Subcutaneous abdominal adipose tissue (tissue), 5 donors: Measurements from ENCODE around the gene RFTN1.

Source experiments
- H3K27ac ChIP-seq: one replicate; pipeline ENCODE4 v1.7.0; 2013; ENCODE audit warnings: low read depth, mild to moderate bottlenecking, inconsistent platforms, low read length, moderate library complexity
- H3K27me3 ChIP-seq, 5 donors: one replicate each; pipeline ENCODE4 v1.7.0; 2013; ENCODE audit warnings: low read length in 5 of 5, inconsistent platforms in 1 of 5; ENCODE audit not compliant: control insufficient read depth in 5 of 5, insufficient read depth in 4 of 5
- H3K36me3 ChIP-seq, 5 donors: one replicate each; pipeline ENCODE4 v1.7.0; 2013; ENCODE audit warnings: low read length in 5 of 5; ENCODE audit not compliant: control insufficient read depth in 5 of 5, insufficient read depth in 5 of 5
- H3K4me1 ChIP-seq, 5 donors: one replicate each; pipeline ENCODE4 v1.7.0; 2013; ENCODE audit warnings: low read length in 5 of 5, mild to moderate bottlenecking in 3 of 5, moderate library complexity in 1 of 5; ENCODE audit not compliant: control insufficient read depth in 5 of 5, insufficient read depth in 5 of 5
- H3K4me3 ChIP-seq, 5 donors: one replicate each; pipeline ENCODE4 v1.7.0; 2013; ENCODE audit warnings: low read length in 5 of 5, low read depth in 1 of 5
- H3K9ac ChIP-seq, 5 donors: one replicate each; pipeline ENCODE4 v1.7.0; 2013; ENCODE audit warnings: low read length in 5 of 5, mild to moderate bottlenecking in 4 of 5, moderate library complexity in 3 of 5
- H3K9me3 ChIP-seq, 5 donors: one replicate each; pipeline ENCODE4 v1.7.0; 2013; ENCODE audit warnings: low read length in 5 of 5; ENCODE audit not compliant: control insufficient read depth in 5 of 5
- donor health status: healthy.
- donor health status: healthy.
- donor health status: healthy.
- donor health status: healthy.
- donor health status: healthy.

Gene RFTN1

DNA sequence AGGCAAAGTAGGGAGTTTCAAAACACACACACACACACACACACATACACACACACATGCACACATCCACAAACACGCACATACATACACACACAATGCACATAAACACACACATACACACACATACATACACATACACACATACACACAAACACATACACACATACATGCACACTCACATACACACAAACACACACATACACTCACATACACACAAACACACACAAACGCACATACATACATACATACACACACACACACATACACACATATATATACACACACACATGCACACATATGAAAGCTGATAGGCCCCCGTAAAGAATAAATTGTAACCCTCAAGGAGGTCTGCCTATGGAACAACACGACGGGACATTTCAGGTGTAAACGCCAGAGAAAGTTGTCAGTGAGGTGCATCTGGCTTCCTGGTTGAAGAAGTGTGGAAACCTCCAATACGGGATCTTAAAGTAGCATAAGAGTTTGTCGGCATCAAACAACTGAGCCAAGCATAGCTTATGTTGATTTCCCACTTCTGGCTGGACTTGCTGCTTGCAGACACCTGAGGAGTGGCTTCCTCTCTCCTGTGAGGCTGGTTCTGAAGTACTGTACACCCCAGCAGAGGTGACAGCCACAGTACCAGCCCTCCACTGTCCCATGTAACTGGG lies 5.8 kb downstream of the RFTN1 start:
- Histone ChIP-seq H3K27me3 (no peaks in the 10 kb centered on the region), H3K27ac (peak overlapping the region; percentile 91), H3K4me3 (peak overlapping the region in 1 of 5 donors; percentile 4), H3K36me3 (peaks cover 0 to 13% (median 3%) of the 10 kb centered on the region in 5 donors), H3K9ac (peak overlapping the region in 1 of 5 donors; percentile 34), H3K9me3 (no peaks in the 10 kb centered on the region), H3K4me1 (peaks cover 9 to 82% (median 69%) of the 10 kb centered on the region in 5 donors)

DNA sequence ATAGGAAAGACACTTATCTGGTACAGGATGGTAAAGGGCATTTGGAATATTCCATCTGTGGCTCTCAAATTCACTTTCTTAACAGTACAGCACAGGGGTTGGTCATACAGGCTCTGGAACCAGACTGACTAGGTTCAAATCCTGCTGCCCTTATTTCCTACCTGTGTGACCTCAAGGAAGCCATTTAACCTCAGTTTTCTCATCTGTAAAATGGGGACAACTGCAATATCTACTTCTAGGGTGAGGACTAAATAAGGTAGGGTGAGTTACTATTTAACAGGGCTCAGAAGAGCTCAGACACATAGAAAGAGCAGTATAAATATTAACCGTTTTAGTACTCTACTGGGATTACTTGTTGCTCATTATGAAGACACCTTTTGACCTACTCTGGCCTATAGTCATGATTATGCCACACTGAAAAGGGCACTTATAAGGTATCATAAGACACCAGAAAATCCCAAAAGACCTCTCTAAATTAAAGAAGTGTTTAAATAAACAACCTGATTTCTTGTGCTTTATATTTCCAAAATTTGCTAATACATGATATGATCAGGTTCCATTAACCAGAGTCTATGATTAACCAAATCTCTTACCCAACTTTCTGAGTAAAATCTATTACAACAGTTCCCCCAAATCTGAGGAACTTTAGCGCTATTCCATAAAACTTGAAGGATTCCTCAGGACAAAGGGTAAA lies 6.5 kb downstream of the RFTN1 start:
- H3K27me3 ChIP-seq: no peaks in the 10 kb centered on the region
- H3K27ac ChIP-seq: peak overlapping the region; percentile 91
- H3K4me3 ChIP-seq: no peak overlapping the region
- H3K36me3 ChIP-seq: peaks cover 0 to 13% (median 3%) of the 10 kb centered on the region in 5 donors
- no peaks in the 10 kb centered on the region for H3K9me3 ChIP-seq
- H3K4me1 ChIP-seq: peaks cover 9 to 75% (median 62%) of the 10 kb centered on the region in 5 donors
- H3K9ac ChIP-seq: no peak overlapping the region

DNA sequence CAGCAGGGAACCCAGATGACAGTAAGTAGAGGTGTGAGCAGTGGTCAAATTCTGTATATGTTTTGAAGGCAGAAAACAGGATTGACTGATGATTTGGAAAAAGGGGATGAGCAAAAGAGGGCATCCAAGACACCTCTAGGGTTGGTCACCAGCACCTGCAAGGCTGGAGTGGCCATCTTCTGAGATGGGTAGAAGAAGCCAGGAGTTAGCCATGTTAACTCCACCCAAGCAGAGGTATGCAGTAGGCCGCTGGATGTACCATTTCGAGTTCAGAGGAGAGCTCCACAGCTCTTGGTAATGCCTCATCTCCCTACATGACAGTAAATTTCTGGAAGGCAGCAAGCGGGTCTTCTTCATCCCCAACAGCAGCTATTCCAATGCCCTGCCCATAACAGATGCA lies 7.0 kb downstream of the RFTN1 start:
- H3K4me3 ChIP-seq: no peak overlapping the region
- H3K27ac ChIP-seq: peak overlapping the region; percentile 91
- H3K9me3 ChIP-seq: no peaks in the 10 kb centered on the region
- H3K27me3 ChIP-seq: no peaks in the 10 kb centered on the region
- peaks cover 9 to 69% (median 56%) of the 10 kb centered on the region in 5 donors for H3K4me1 ChIP-seq
- H3K36me3 ChIP-seq: peaks cover 0 to 13% (median 3%) of the 10 kb centered on the region in 5 donors
- no peak overlapping the region for H3K9ac ChIP-seq

DNA sequence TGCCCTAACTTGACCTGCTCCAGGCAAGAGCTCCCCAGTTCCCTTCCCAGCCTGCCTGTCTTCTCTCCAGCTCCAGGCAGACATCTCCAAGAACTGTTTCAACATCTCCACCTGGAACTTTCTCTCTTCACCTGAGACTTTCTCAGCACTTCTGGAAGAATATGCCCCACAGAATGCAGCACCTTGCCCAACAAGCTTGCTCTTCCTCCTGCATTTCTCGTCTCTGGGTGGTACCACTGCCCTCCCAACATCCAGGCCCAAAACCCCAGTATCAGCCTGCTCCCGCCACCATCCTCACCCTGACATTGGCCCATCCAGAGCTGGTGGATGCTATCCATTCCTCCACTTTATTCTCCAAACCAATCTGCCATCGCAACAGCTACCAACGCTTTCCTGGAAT lies 8.8 kb downstream of the RFTN1 start:
- H3K36me3 ChIP-seq: peaks cover 3 to 25% (median 9%) of the 10 kb centered on the region in 5 donors
- peaks cover 6 to 51% (median 41%) of the 10 kb centered on the region in 5 donors for H3K4me1 ChIP-seq
- H3K4me3 ChIP-seq: no peak overlapping the region
- no peaks in the 10 kb centered on the region for H3K9me3 ChIP-seq
- peak overlapping the region; percentile 0 for H3K27ac ChIP-seq
- no peak overlapping the region for H3K9ac ChIP-seq
- no peaks in the 10 kb centered on the region for H3K27me3 ChIP-seq

DNA sequence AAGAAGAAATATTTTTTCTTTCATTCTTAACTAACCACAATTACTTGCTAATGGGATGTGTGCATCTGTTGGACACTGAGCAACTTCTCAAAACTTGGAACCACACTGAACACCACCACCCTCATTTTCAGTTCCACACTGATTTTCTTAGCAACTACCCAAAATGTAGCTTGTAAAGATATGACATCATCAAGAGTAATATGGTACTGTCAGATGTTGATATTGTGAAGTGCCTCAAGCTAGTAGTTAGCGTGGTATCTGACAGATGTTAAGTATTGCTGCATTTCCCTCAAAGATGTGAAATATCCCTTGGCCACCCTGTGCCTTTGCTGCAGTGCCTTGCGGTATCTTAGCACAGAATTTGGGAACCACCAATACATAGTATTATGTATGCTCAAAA lies 9.3 kb downstream of the RFTN1 start:
- Histone ChIP-seq H3K36me3 (peaks cover 3 to 25% (median 9%) of the 10 kb centered on the region in 5 donors), H3K9ac (no peak overlapping the region), H3K27me3 (no peaks in the 10 kb centered on the region), H3K27ac (peak overlapping the region; percentile 0), H3K9me3 (peaks cover 0 to 1% (median 0%) of the 10 kb centered on the region in 5 donors), H3K4me1 (peaks cover 6 to 51% (median 36%) of the 10 kb centered on the region in 5 donors), H3K4me3 (no peak overlapping the region)

DNA sequence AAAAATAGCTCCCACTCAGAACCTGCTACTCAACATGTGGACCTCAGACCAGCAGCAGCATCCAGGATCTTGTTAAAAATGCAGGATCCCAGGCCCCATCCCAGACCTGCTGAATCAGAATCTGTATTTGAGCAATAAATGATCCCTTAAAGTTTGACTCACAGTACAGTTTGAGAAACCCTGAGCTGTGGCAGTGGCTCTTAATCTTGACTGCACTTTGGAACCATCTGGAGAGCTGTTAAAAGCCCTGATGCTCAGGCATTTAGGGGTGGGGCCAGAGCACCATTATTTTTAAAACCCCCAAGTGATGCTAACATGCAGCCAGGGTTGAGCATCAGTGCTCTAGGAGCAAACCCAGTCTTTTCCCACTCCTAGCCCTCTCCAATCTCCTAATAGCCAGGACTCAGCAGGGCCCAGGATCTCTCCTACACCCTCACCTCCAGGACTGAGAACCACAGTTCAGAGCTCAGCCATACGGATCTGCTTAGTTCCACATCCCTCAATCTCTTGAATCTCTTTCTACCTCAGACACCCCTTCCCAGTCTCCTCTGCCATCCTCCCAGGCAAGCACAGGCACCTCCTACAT lies 10.2 kb downstream of the RFTN1 start:
- Histone ChIP-seq H3K4me3 (no peak overlapping the region), H3K36me3 (peaks cover 3 to 25% (median 9%) of the 10 kb centered on the region in 5 donors), H3K4me1 (peaks cover 5 to 47% (median 29%) of the 10 kb centered on the region in 5 donors), H3K27me3 (no peaks in the 10 kb centered on the region), H3K9me3 (peaks cover 0 to 4% (median 0%) of the 10 kb centered on the region in 5 donors), H3K9ac (no peak overlapping the region), H3K27ac (no peak overlapping the region)

DNA sequence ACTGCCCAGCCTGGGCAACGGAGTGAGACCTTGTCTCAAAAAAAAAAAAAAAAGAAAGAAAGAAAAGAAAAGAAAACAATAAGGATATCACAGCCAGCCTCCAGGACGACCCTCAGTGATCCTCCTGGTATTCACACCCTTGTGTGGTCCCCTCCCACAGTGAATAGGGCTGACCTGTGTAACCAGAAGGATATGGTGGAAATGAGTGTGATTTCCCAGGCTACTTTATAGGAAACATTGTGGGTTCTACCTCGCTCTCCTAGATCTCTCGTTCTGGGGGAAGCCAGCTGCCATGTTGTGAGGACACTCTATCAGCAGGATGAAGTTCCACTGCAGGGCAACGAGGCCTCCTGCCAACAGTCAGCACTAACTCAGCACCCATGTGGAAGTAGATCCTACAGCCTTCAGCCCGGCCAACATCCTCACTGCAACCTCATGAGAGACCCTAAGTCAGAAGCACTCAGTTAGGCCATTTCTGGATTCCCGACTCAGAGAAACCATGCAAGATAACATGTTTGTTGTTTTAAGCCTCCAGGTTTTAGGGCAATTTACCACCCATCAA lies 11.1 kb downstream of the RFTN1 start:
- Histone ChIP-seq H3K4me1 (peaks cover 0 to 39% (median 21%) of the 10 kb centered on the region in 5 donors), H3K9me3 (peaks cover 0 to 4% (median 0%) of the 10 kb centered on the region in 5 donors), H3K36me3 (peaks cover 3 to 20% (median 9%) of the 10 kb centered on the region in 5 donors)

DNA sequence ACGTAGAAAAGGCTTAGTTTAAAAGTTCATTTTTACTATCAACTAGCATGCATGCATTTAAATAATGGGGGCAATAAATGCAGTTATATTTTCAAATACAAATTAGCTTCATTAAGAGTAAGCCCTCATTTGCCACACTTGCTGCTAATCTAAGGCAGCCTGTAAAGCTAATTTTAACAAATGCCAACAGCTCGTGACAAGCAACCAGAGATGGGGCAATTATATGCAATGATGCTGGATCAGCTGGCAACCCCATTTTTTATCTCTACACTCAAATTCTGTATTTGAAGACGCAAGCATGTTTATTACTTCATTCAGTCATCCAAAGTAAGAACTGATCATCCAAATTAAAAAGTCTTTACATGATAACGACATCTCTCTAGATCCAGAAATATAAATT lies 12.1 kb downstream of the RFTN1 start:
- H3K4me1 ChIP-seq: peaks cover 0 to 28% (median 14%) of the 10 kb centered on the region in 5 donors

More for the DNA sequence above, 11.1 kb downstream of the RFTN1 start:
- no peak overlapping the region for H3K27ac ChIP-seq
- no peak overlapping the region for H3K4me3 ChIP-seq
- no peaks in the 10 kb centered on the region for H3K27me3 ChIP-seq
- H3K9ac ChIP-seq: no peak overlapping the region

DNA sequence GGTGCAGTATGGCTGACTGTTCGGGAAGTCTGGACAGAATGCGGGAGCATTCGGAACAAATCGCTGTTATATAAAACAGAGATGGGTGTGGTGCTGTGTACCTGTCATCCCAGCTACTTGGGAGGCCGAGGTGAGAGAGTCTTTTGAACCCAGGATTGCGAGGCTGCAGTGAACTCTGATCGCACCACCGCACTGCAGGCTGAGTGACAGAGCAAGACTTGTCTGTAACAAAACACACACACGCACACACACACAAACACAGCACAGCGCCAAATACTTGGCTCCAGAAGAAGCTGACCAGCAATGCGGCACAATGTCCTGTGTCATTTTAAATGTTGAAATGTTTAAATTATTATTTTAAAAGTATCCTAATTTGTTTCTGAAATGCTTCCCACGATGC lies 12.6 kb downstream of the RFTN1 start:
- Histone ChIP-seq H3K27me3 (no peaks in the 10 kb centered on the region), H3K27ac (no peak overlapping the region), H3K9me3 (peaks cover 0 to 4% (median 0%) of the 10 kb centered on the region in 5 donors), H3K4me1 (peaks cover 0 to 24% (median 17%) of the 10 kb centered on the region in 5 donors), H3K9ac (no peak overlapping the region), H3K36me3 (peaks cover 3 to 20% (median 9%) of the 10 kb centered on the region in 5 donors), H3K4me3 (no peak overlapping the region)

More for the DNA sequence above, 12.1 kb downstream of the RFTN1 start:
- no peak overlapping the region for H3K9ac ChIP-seq
- H3K9me3 ChIP-seq: peaks cover 0 to 4% (median 0%) of the 10 kb centered on the region in 5 donors
- H3K36me3 ChIP-seq: peaks cover 3 to 20% (median 9%) of the 10 kb centered on the region in 5 donors
- no peak overlapping the region for H3K4me3 ChIP-seq
- no peaks in the 10 kb centered on the region for H3K27me3 ChIP-seq
- H3K27ac ChIP-seq: no peak overlapping the region
